K562 treated with DMSO at 1 percent for 24 hours (cell line): ENCODE measurements around the gene PARP6. TPM values are rescaled to one million over a fixed set of nuclear protein-coding genes. Genes with fewer than 3 reads are reported as not detected.

ENCODE experiments used
- total RNA-seq: library from RNA; unstranded; fragments of 300-600 nt; gene quantifications from 2 replicates; pipeline ENCODE4 v1.2.3, GENCODE V29; 2022; ENCODE audit warnings: low read depth; ENCODE audit not compliant: insufficient read depth

Gene PARP6, protein sequence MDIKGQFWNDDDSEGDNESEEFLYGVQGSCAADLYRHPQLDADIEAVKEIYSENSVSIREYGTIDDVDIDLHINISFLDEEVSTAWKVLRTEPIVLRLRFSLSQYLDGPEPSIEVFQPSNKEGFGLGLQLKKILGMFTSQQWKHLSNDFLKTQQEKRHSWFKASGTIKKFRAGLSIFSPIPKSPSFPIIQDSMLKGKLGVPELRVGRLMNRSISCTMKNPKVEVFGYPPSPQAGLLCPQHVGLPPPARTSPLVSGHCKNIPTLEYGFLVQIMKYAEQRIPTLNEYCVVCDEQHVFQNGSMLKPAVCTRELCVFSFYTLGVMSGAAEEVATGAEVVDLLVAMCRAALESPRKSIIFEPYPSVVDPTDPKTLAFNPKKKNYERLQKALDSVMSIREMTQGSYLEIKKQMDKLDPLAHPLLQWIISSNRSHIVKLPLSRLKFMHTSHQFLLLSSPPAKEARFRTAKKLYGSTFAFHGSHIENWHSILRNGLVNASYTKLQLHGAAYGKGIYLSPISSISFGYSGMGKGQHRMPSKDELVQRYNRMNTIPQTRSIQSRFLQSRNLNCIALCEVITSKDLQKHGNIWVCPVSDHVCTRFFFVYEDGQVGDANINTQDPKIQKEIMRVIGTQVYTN
- total RNA-seq = 29.1 and 29.6 TPM in 2 replicates

DNA sequence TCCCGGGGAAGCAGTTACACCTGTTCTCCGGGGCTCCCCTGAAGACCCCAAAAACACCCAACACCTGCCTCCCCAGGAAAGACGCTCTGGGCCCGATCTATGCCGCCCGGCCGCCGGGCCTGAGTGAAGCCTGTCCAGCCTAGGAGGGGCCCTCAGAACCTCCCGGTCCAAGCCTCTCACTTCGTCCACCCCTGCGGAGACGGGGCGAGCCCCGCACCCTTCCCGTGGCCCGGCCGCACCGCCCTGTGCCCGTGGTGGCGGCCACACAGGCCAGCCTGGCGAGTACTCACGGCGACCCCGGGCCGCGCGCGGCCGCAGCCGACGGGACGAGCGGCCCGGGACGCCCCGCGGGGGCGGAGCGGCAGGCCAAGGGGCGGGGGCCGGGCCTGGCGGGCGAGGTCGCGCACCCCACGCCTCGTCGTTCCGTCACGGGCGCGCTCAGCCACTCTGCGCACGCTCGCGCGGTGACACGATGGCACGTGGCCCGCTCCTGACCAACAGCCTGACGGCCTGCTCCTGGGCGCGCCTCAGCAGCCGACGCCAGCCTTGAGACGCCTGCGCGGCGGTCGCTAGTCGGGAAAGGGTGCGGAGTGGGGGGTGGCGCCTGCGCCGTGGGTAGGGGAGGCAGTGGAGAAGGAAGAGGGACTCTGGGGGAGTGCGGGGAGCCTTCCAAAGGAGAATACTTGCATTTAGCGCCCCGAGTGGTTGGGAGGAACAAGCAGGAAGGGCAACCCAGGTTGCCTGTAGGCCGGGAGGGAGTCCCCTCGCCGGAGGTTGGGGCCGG, at the start of gene PARP6:
PARP6 (minus strand) TSS at position 342 of the 784 bp plus-strand sequence. CDS start 5,077 bp downstream, outside the sequence.

GRCh38 chr15:72319985-72320671, 47.8 kb upstream of the PARP6 start, which contains the start of gene CELF6:
Gene CELF6, minus strand, starts transcription at chr15:72320157. Its CDS starts 283 bp downstream, at chr15:72319874.

DNA sequence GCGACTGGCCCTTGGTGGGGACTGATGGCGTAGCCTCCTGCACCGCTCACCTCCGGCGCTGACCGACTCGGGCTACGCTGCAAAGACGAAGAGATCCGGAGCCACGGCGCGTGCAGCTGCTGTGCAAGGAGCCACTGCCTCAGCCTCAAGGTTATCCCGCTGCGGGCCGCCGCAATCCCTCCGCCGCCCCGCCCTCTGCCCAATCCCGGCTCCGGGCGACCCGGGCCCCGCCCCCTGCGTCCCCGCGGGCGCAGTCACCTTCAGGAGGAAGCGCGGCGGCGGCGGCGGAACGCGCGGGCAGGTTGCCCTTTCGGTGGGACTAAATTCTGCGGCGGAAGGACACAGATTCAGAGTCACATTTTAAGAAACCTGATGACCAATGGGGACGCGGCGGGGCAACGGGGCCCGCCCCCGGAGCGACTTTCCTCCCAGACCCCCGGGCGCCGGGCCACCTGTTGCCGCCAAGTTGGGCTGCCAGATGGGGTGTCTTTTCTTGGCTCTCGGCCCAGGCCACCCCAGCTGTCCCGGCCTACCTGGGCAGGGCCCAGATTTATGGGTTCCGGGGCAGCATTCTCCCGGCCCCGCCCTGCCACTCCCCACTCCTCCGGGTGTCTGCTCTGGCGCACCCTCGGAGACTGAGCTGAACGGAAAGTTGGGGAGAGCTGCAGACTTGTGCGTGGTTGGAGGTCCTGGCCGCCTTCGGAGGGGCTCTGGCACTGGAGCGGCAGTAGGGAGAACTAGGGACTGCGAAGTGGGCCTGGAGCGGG, 41.1 kb downstream of the PARP6 start, which contains the start of gene PKM:
PKM (minus strand) TSS at position 125 of the 767 bp plus-strand sequence. CDS start 12,093 bp downstream, outside the sequence.

GRCh38 chr15:72197460-72198355, 74.6 kb downstream of the PARP6 start, which contains the start of gene GRAMD2A:
Gene GRAMD2A, minus strand, starts transcription at chr15:72197787.

Other genes with a start within 250 kb of the PARP6 start
- 5.3 and 5.7 TPM in 2 replicates for gene MYO9A, start 154.4 kb downstream of the PARP6 start, total RNA-seq
- gene SENP8, start 154.2 kb downstream of the PARP6 start, total RNA-seq = 1.2 and 1.9 TPM in 2 replicates
- not detected in 2 replicates for gene GRAMD2A, start 74.8 kb downstream of the PARP6 start, total RNA-seq
- gene PKM, start 41.4 kb downstream of the PARP6 start, total RNA-seq = 1,389 and 1,398 TPM in 2 replicates
- 0.25 and 0.79 TPM in 2 replicates for gene CELF6, start 47.6 kb upstream of the PARP6 start, total RNA-seq
- 111 and 115 TPM in 2 replicates for gene HEXA, start 103.5 kb upstream of the PARP6 start, total RNA-seq
- not detected in 2 replicates for gene TMEM202, start 125.8 kb upstream of the PARP6 start, total RNA-seq
- 19.8 and 33.2 TPM in 2 replicates for gene ARIH1, start 201.8 kb upstream of the PARP6 start, total RNA-seq